Suprapubic skin (tissue), 4 donors: ENCODE data around the gene SLC6A20.

Experiments used
- CTCF ChIP-seq, 2 donors: fragments of 200-600 bp in 1 of 2; fragments of 450-650 bp in 1 of 2; sonication (generic) in 1 of 2; IDR thresholded peaks; one replicate each; pipeline ENCODE4 v1.5.1; 2016 to 2019; ENCODE audit warnings: antibody characterized with exemption in 2 of 2, mild to moderate bottlenecking in 1 of 2, moderate library complexity in 1 of 2
- EP300 ChIP-seq: sonication (generic); formaldehyde crosslinking; IDR thresholded peaks from one replicate; pipeline ENCODE4 v1.6.1; 2017; ENCODE audit warnings: antibody characterized with exemption
- POLR2A ChIP-seq, 2 donors: fragments of 450-650 bp; IDR thresholded peaks; one replicate each; pipeline ENCODE4 v1.6.1; 2017; ENCODE audit warnings: antibody characterized with exemption in 2 of 2, mild to moderate bottlenecking in 2 of 2, moderate library complexity in 2 of 2
- POLR2AphosphoS5 ChIP-seq, 3 donors: sonication (generic); formaldehyde crosslinking; IDR thresholded peaks; one replicate each; pipeline ENCODE4 v1.6.1; 2017; ENCODE audit warnings: antibody characterized with exemption in 3 of 3

- no peak for TF ChIP-seq CTCF (IDR thresholded peaks at IDR 0.05)
- no peak for TF ChIP-seq EP300
- no peak for TF ChIP-seq POLR2A (IDR thresholded peaks at IDR 0.05)
- TF ChIP-seq POLR2AphosphoS5 (IDR thresholded peaks at IDR 0.05), result no peak
These were observed 18.5 kb downstream of the SLC6A20 start for GRCh38 chr3:45777746-45778386.
